SK-N-SH treated with all-trans-retinoic acid at 6 μM for 48 hours (cell line): ENCODE measurements around the gene SDE2.

Experiments
- ATAC-seq: fragments of 200-7000 bp; cut with Tn5 transposase; 3 replicates; pipeline ENCODE4 v1.9.1; 2020; ENCODE audit warnings: mild to moderate bottlenecking, moderate library complexity
- ARNTL ChIP-seq: fragments of 450-650 bp; formaldehyde crosslinking; IDR thresholded peaks from 2 replicates; pipeline ENCODE4 v1.5.0; 2020; ENCODE audit warnings: low read depth, mild to moderate bottlenecking, moderate library complexity, borderline replicate concordance
- BACH2 ChIP-seq: fragments of 250-450 bp; sonication (Bioruptor Pico); IDR thresholded peaks from 2 replicates; pipeline ENCODE4 v1.9.0; 2021; ENCODE audit warnings: mild to moderate bottlenecking, borderline replicate concordance
- CSRNP3 ChIP-seq: fragments of 250-450 bp; sonication (Bioruptor Pico); IDR thresholded peaks from 2 replicates; pipeline ENCODE4 v1.5.1; 2021; ENCODE audit warnings: mild to moderate bottlenecking, moderate library complexity
- ESRRG ChIP-seq: fragments of 250-450 bp; sonication (Bioruptor Pico); IDR thresholded peaks from 2 replicates; pipeline ENCODE4 v1.6.1; 2021; ENCODE audit warnings: mild to moderate bottlenecking
- ISL1 ChIP-seq: fragments of 250-450 bp; sonication (Bioruptor Pico); IDR thresholded peaks from 2 replicates; pipeline ENCODE4 v2.1.2; 2022; ENCODE audit warnings: mild to moderate bottlenecking, moderate library complexity
- POU6F1 ChIP-seq: fragments of 250-450 bp; sonication (Bioruptor Pico); IDR thresholded peaks from 2 replicates; pipeline ENCODE4 v1.8.0; 2021; ENCODE audit warnings: low read depth, mild to moderate bottlenecking, moderate library complexity, borderline replicate concordance
- PPARA ChIP-seq: fragments of 250-450 bp; sonication (Bioruptor Pico); IDR thresholded peaks from 2 replicates; pipeline ENCODE4 v1.5.0; 2020; ENCODE audit warnings: mild to moderate bottlenecking, borderline replicate concordance
- RARB ChIP-seq: fragments of 250-450 bp; sonication (Bioruptor Pico); IDR thresholded peaks from 2 replicates; pipeline ENCODE4 v1.8.0; 2021; ENCODE audit warnings: mild to moderate bottlenecking, moderate library complexity
- SNAI2 ChIP-seq: fragments of 250-450 bp; sonication (Bioruptor Pico); IDR thresholded peaks from 2 replicates; pipeline ENCODE4 v1.5.0; 2020; ENCODE audit warnings: mild to moderate bottlenecking, moderate library complexity
- TOX ChIP-seq: fragments of 250-450 bp; sonication (Bioruptor Pico); IDR thresholded peaks from 2 replicates; pipeline ENCODE4 v1.8.0; 2021; ENCODE audit warnings: mild to moderate bottlenecking, moderate library complexity, borderline replicate concordance
- TSHZ2 ChIP-seq: fragments of 250-450 bp; sonication (Bioruptor Pico); IDR thresholded peaks from 2 replicates; pipeline ENCODE4 v1.5.0; 2020; ENCODE audit warnings: mild to moderate bottlenecking, moderate library complexity
- ZFP3 ChIP-seq: fragments of 250-450 bp; sonication (Bioruptor Pico); IDR thresholded peaks from 2 replicates; pipeline ENCODE4 v1.5.0; 2020; ENCODE audit warnings: mild to moderate bottlenecking, moderate library complexity
- ZFP30 ChIP-seq: fragments of 450-650 bp; formaldehyde crosslinking; IDR thresholded peaks from 2 replicates; pipeline ENCODE4 v1.5.0; 2022; ENCODE audit warnings: mild to moderate bottlenecking, moderate library complexity
- ZNF565 ChIP-seq: fragments of 450-650 bp; formaldehyde crosslinking; conservative IDR thresholded peaks from 2 replicates; pipeline ENCODE4 v1.5.0; 2020; ENCODE audit warnings: low read depth, mild to moderate bottlenecking, moderate library complexity
- ZNF8 ChIP-seq: fragments of 450-650 bp; formaldehyde crosslinking; IDR thresholded peaks from 2 replicates; pipeline ENCODE4 v1.5.0; 2020; ENCODE audit warnings: mild to moderate bottlenecking, moderate library complexity
- TF ChIP-seq, protein P1 (sequence below): fragments of 250-450 bp; sonication (Bioruptor Pico); IDR thresholded peaks from 2 replicates; pipeline ENCODE4 v1.8.0; 2020; ENCODE audit warnings: mild to moderate bottlenecking, moderate library complexity, borderline replicate concordance
- TF ChIP-seq, protein P2 (sequence below): fragments of 250-450 bp; sonication (Bioruptor Pico); IDR thresholded peaks from 2 replicates; pipeline ENCODE4 v1.5.1; 2020; ENCODE audit warnings: low read depth, mild to moderate bottlenecking, moderate library complexity

The SDE2 gene

DNA sequence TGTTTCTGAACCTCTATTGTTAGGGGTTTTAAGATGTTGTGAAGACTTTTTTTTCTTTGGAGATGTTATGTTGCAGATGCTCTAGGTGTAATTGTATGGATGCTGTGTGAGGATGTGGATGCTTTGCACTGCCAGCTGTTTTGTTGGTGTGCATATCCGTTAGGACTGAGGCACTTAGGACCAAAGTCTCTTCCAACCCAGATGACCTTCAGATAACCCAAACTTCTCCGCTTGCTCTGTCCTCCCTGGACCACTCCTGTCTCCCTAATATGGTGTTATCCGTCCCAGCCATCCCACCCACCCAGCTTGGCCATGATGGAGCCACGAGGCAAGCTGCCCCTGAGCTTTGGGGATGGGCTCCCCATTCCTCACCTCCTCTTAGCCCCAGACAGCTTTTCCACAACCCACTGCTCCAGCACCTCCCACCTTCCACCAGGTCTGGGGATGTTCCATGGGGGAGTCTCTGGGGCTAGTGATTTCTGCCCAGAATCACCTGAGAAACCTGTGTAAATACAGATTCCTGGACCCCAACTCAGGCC lies 53.0 kb downstream of the SDE2 start (continued):
- TF ChIP-seq POU6F1 (CRISPR knock-in tag) (no peak), ZNF565 (CRISPR knock-in tag) (no peak)
- TF ChIP-seq, all 23 proteins: peak for 0

DNA sequence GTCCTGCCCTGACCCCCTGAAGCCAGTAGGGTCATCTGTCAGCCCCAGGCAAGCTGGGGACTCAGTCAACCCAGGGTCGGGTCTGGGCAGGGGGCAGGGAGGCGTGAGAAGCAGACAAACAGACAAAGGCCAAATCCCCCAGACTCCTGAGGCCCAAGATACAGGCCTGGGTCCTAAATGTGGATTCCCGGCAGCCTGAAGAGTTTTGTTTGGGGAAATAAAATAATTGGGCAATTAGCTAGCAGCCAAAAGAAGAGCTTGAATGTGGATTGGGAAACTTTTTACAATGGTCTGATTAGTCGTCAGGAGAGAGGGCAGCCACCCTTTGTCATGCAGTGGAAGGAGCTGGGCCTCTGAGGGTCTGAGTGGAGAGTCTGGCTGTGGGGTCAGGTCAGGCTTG lies 53.6 kb downstream of the SDE2 start:
- ATAC-seq: no peak
- TF ChIP-seq, protein P1, sequence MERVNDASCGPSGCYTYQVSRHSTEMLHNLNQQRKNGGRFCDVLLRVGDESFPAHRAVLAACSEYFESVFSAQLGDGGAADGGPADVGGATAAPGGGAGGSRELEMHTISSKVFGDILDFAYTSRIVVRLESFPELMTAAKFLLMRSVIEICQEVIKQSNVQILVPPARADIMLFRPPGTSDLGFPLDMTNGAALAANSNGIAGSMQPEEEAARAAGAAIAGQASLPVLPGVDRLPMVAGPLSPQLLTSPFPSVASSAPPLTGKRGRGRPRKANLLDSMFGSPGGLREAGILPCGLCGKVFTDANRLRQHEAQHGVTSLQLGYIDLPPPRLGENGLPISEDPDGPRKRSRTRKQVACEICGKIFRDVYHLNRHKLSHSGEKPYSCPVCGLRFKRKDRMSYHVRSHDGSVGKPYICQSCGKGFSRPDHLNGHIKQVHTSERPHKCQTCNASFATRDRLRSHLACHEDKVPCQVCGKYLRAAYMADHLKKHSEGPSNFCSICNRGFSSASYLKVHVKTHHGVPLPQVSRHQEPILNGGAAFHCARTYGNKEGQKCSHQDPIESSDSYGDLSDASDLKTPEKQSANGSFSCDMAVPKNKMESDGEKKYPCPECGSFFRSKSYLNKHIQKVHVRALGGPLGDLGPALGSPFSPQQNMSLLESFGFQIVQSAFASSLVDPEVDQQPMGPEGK: no peak
- TF ChIP-seq, protein P2, sequence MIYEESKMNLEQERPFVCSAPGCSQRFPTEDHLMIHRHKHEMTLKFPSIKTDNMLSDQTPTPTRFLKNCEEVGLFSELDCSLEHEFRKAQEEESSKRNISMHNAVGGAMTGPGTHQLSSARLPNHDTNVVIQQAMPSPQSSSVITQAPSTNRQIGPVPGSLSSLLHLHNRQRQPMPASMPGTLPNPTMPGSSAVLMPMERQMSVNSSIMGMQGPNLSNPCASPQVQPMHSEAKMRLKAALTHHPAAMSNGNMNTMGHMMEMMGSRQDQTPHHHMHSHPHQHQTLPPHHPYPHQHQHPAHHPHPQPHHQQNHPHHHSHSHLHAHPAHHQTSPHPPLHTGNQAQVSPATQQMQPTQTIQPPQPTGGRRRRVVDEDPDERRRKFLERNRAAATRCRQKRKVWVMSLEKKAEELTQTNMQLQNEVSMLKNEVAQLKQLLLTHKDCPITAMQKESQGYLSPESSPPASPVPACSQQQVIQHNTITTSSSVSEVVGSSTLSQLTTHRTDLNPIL (CRISPR knock-in tag): no peak
- TF ChIP-seq SNAI2: no peak
- TF ChIP-seq ZFP30 (CRISPR knock-in tag): no peak
- TF ChIP-seq ZNF565 (CRISPR knock-in tag): no peak
- TF ChIP-seq, all 23 proteins: peak for 0

GRCh38 chr1:225944951-225945350 lies 54.2 kb downstream of the SDE2 start:
- no peak for TF ChIP-seq ZNF8 (CRISPR knock-in tag)
- ATAC-seq: no peak

DNA sequence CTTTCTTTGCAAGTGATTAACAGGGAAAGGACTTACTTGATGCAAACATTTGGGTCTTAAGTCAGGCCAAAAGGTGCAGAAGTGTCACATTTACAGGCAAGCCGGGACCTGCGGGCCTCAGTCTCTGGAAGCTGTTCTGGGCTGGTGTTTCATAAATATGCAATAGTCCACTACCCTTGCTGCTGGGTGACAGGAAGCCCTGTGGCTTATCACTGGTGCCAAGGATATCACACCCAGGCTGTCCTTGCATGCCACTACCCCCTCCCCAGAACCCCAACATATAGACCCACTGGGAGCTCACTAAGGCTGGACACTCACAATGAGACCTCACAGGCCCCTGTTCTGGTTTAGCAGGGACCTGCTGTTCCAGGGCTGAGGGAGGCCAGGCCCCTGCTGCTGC lies 54.8 kb downstream of the SDE2 start:
- ATAC-seq: no peak
- TF ChIP-seq TOX (no peak), ZNF565 (CRISPR knock-in tag) (no peak), ZNF8 (CRISPR knock-in tag) (no peak), ESRRG (CRISPR knock-in tag) (no peak), ZFP30 (CRISPR knock-in tag) (no peak), ISL1 (no peak), RARB (no peak), PPARA (CRISPR knock-in tag) (no peak), POU6F1 (CRISPR knock-in tag) (no peak), CSRNP3 (CRISPR knock-in tag) (no peak)
- TF ChIP-seq, protein P2 (CRISPR knock-in tag): no peak
- TF ChIP-seq, all 23 proteins: peak for 0

- TF ChIP-seq ZNF565 (CRISPR knock-in tag): no peak
- no peak for TF ChIP-seq ZNF8 (CRISPR knock-in tag)
- TF ChIP-seq TSHZ2 (CRISPR knock-in tag): no peak
- no peak for TF ChIP-seq BACH2 (CRISPR knock-in tag)
- no peak for TF ChIP-seq ARNTL (CRISPR knock-in tag)
- no peak for TF ChIP-seq ZFP3
- no peak for TF ChIP-seq CSRNP3 (CRISPR knock-in tag)
- TF ChIP-seq, protein P2 (CRISPR knock-in tag): no peak
- TF ChIP-seq PPARA (CRISPR knock-in tag): no peak
- no peak for ATAC-seq
Observed at GRCh38 chr1:225943582-225943981, 55.6 kb downstream of the SDE2 start.
